Colonic mucosa (tissue), 4 donors: Measurements from ENCODE around the gene ZBTB43. TPM values are rescaled to one million over a fixed set of nuclear protein-coding genes. Genes with fewer than 3 reads are reported as not detected.

ENCODE experiments used
- DNase-seq: peaks from one replicate; pipeline ENCODE4 v3.0.0-alpha.2; 2020
- H3K27ac ChIP-seq: fragments of 200-600 bp; one replicate; pipeline ENCODE4 v1.8.0; 2021
- H3K27me3 ChIP-seq: fragments of 200-600 bp; one replicate; pipeline ENCODE4 v1.8.0; 2021
- H3K36me3 ChIP-seq: fragments of 200-600 bp; one replicate; pipeline ENCODE4 v1.8.0; 2021
- H3K4me1 ChIP-seq: fragments of 200-600 bp; one replicate; pipeline ENCODE4 v1.8.0; 2021; ENCODE audit warnings: mild to moderate bottlenecking
- H3K4me3 ChIP-seq: fragments of 200-600 bp; one replicate; pipeline ENCODE4 v1.8.0; 2021
- H3K9ac ChIP-seq, 2 donors: one replicate each; pipeline ENCODE4 v1.7.0; 2013; ENCODE audit warnings: control low read depth in 2 of 2, low read depth in 2 of 2, low read length in 2 of 2
- H3K9me3 ChIP-seq: fragments of 200-600 bp; one replicate; pipeline ENCODE4 v1.8.0; 2021
- CTCF ChIP-seq: fragments of 200-600 bp; IDR thresholded peaks from one replicate; pipeline ENCODE4 v1.8.0; 2022; ENCODE audit warnings: antibody characterized with exemption, mild to moderate bottlenecking
- intact Hi-C: fragments of 100-400 bp; cut with DNase I; formaldehyde crosslinking; loops from one replicate; pipeline ENCODE4 v1.14.1; 2022
- total RNA-seq, 2 donors: library from RNA; stranded (reverse); fragmentation: NEBNext Ultra II Directional in 1 of 2; extraction: Animal tissue kit (Norgen Biotek cat#: 25700) in 1 of 2; gene quantifications; one replicate each; pipeline ENCODE4 v1.2.1, GENCODE V29; 2021
- donor health status: healthy.
- donor health status: DM: no; HTN: no; CAD: no.
- donor health status: DM: no; HTN: no; CAD: no.

ZBTB43 gene
- total RNA-seq, 2 donors from 2014 or later, result 16.3 to 18.5 TPM

GRCh38 chr9:126761274-126761673 is 43.6 kb upstream of the ZBTB43 start:
- no peaks in the 10 kb centered on the region for H3K4me1 ChIP-seq
- no peak overlapping the region for H3K9ac ChIP-seq
- no peak overlapping the region for H3K4me3 ChIP-seq
- intact Hi-C loops, result no loop called here
- DNase-seq, result no peak
- no peaks in the 10 kb centered on the region for H3K36me3 ChIP-seq
- no peaks in the 10 kb centered on the region for H3K9me3 ChIP-seq
- TF ChIP-seq CTCF, result no peak
- peaks cover 27% of the 10 kb centered on the region for H3K27me3 ChIP-seq
- H3K27ac ChIP-seq, result no peak overlapping the region

- Histone ChIP-seq H3K9me3 (no peaks in the 10 kb centered on the region), H3K4me1 (no peaks in the 10 kb centered on the region), H3K36me3 (no peaks in the 10 kb centered on the region), H3K9ac (no peak overlapping the region), H3K27me3 (peaks cover 20% of the 10 kb centered on the region), H3K4me3 (no peak overlapping the region), H3K27ac (no peak overlapping the region)
- DNase-seq, result no peak
- TF ChIP-seq CTCF, result no peak
- intact Hi-C loops, result no loop called here
These were observed 41.6 kb upstream of the ZBTB43 start for GRCh38 chr9:126763130-126763764.

- no peak for DNase-seq
- Histone ChIP-seq H3K4me3 (no peak overlapping the region), H3K4me1 (no peaks in the 10 kb centered on the region), H3K36me3 (no peaks in the 10 kb centered on the region), H3K27me3 (peaks cover 28% of the 10 kb centered on the region), H3K27ac (no peak overlapping the region), H3K9me3 (no peaks in the 10 kb centered on the region), H3K9ac (no peak overlapping the region)
- intact Hi-C loops, result no loop called here
- TF ChIP-seq CTCF, result peak; percentile 34
These were observed 31.7 kb upstream of the ZBTB43 start for GRCh38 chr9:126773004-126773607.

- no peak overlapping the region for H3K27ac ChIP-seq
- H3K4me1 ChIP-seq, result no peaks in the 10 kb centered on the region
- DNase-seq, result no peak
- TF ChIP-seq CTCF, result no peak
- H3K9me3 ChIP-seq, result no peaks in the 10 kb centered on the region
- no peak overlapping the region for H3K4me3 ChIP-seq
- no peak overlapping the region for H3K9ac ChIP-seq
- intact Hi-C loops, result no loop called here
- no peaks in the 10 kb centered on the region for H3K36me3 ChIP-seq
- H3K27me3 ChIP-seq, result peaks cover 28% of the 10 kb centered on the region
These were observed 28.9 kb upstream of the ZBTB43 start for GRCh38 chr9:126775926-126776325.

GRCh38 chr9:126777733-126778132 is 27.1 kb upstream of the ZBTB43 start:
- no peak for DNase-seq
- Histone ChIP-seq H3K9me3 (no peaks in the 10 kb centered on the region), H3K36me3 (no peaks in the 10 kb centered on the region), H3K9ac (no peak overlapping the region), H3K27ac (no peak overlapping the region), H3K4me3 (no peak overlapping the region), H3K27me3 (peaks cover 30% of the 10 kb centered on the region), H3K4me1 (no peaks in the 10 kb centered on the region)
- no peak for TF ChIP-seq CTCF
- intact Hi-C loops, result no loop called here
